DND-41 (cell line): ENCODE data around the gene NCCRP1.

ENCODE experiments used
- CTCF ChIP-seq: IDR thresholded peaks from 2 replicates; pipeline ENCODE4 v1.5.1; 2012; ENCODE audit warnings: borderline replicate concordance, low read length, moderate library complexity, mild to moderate bottlenecking; ENCODE audit not compliant: poor library complexity, severe bottlenecking; ENCODE audit errors: extremely low read depth
- EZH2 ChIP-seq: IDR thresholded peaks from 3 replicates; pipeline ENCODE4 v1.6.1; 2012; ENCODE audit warnings: borderline replicate concordance, low read depth, mild to moderate bottlenecking, moderate library complexity, low read length, inconsistent platforms; ENCODE audit not compliant: severe bottlenecking

DNA sequence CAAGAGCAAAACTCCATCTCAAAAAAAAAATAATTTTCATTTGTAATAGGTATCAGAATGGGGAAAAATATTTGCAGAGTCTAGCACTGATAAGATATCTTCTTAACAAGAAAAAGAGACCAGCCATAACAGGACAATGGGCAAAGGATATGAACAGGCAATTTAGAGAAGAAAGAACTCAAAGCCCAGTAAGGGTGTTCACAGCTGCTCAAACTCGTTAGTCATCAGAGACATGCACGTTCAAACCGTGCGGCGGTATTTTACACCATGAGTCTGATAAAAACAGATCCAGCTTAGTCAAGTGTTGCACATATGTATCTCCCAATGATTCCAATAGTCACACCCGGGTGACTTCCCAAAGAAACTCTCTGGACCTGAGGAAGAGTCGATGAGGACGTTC, 13.7 kb upstream of the NCCRP1 start:
- TF ChIP-seq CTCF (no peak), EZH2 (no peak)
